GM12878 (cell line): ENCODE measurements around the gene CLPTM1.

ENCODE experiments used
- BMI1 ChIP-seq: fragments of 450-650 bp; IDR thresholded peaks from 2 replicates; pipeline ENCODE4 v1.6.1; 2016; ENCODE audit warnings: mild to moderate bottlenecking, moderate library complexity, borderline replicate concordance
- EZH2 ChIP-seq: IDR thresholded peaks from 2 replicates; pipeline ENCODE4 v1.6.1; 2012; ENCODE audit warnings: low read depth, mild to moderate bottlenecking, control low read depth, inconsistent platforms, low read length, borderline replicate concordance; ENCODE audit not compliant: control insufficient read depth
- MAX ChIP-seq: IDR thresholded peaks from 2 replicates; pipeline ENCODE4 v1.6.1; 2012; ENCODE audit warnings: low read depth, low read length, improper control_type of control experiment
- POLR2A ChIP-seq: IDR thresholded peaks from 2 replicates; pipeline ENCODE4 v1.6.1; 2011; ENCODE audit warnings: low read depth, mild to moderate bottlenecking, low read length
- RAD21 ChIP-seq: IDR thresholded peaks from 2 replicates; pipeline ENCODE4 v1.6.1; 2011; ENCODE audit warnings: mild to moderate bottlenecking, low read depth, low read length, moderate library complexity; ENCODE audit not compliant: insufficient read depth
- SIN3A ChIP-seq: IDR thresholded peaks from 2 replicates; pipeline ENCODE4 v1.6.1; 2012; ENCODE audit warnings: low read depth, low read length, improper control_type of control experiment
- SUZ12 ChIP-seq: fragments of 200-600 bp; sonication (generic); IDR thresholded peaks from one replicate; pipeline ENCODE4 v1.6.1; 2018; ENCODE audit warnings: antibody characterized with exemption, mild to moderate bottlenecking; ENCODE audit not compliant: unreplicated experiment
- USF2 ChIP-seq: IDR thresholded peaks from 2 replicates; pipeline ENCODE4 v1.6.1; 2011; ENCODE audit warnings: low read depth, low read length, improper control_type of control experiment, borderline replicate concordance
- ZBTB33 ChIP-seq: fragments of 450-650 bp; IDR thresholded peaks from 2 replicates; pipeline ENCODE4 v1.6.1; 2017; ENCODE audit warnings: mild to moderate bottlenecking
- ZNF274 ChIP-seq: IDR thresholded peaks from one replicate; pipeline ENCODE4 v1.8.0; 2011; ENCODE audit not compliant: insufficient read length, insufficient read depth
- ZSCAN29 ChIP-seq: fragments of 450-650 bp; IDR thresholded peaks from 2 replicates; pipeline ENCODE4 v1.6.1; 2017; ENCODE audit warnings: mild to moderate bottlenecking, moderate library complexity
- TF ChIP-seq, protein P1 (sequence below), 3 experiments: IDR thresholded peaks in 2 of 3; conservative IDR thresholded peaks in 1 of 3; 2 replicates each; pipeline ENCODE4 v1.5.1; 2011; ENCODE audit warnings: low read depth in 3 of 3, low read length in 3 of 3, mild to moderate bottlenecking in 3 of 3, control low read depth in 2 of 3, moderate library complexity in 2 of 3, inconsistent platforms in 1 of 3, mixed read lengths in 1 of 3; ENCODE audit not compliant: control insufficient read depth in 2 of 3, insufficient read depth in 1 of 3; ENCODE audit errors: extremely low read depth in 1 of 3
- TF ChIP-seq, protein P2 (sequence below): IDR thresholded peaks from 2 replicates; pipeline ENCODE4 v1.6.1; 2012; ENCODE audit warnings: mild to moderate bottlenecking, low read depth, low read length
- TF ChIP-seq, protein P3 (sequence below): fragments of 450-650 bp; IDR thresholded peaks from 2 replicates; pipeline ENCODE4 v1.6.1; 2017; ENCODE audit warnings: antibody characterized with exemption, mild to moderate bottlenecking, moderate library complexity

DNA sequence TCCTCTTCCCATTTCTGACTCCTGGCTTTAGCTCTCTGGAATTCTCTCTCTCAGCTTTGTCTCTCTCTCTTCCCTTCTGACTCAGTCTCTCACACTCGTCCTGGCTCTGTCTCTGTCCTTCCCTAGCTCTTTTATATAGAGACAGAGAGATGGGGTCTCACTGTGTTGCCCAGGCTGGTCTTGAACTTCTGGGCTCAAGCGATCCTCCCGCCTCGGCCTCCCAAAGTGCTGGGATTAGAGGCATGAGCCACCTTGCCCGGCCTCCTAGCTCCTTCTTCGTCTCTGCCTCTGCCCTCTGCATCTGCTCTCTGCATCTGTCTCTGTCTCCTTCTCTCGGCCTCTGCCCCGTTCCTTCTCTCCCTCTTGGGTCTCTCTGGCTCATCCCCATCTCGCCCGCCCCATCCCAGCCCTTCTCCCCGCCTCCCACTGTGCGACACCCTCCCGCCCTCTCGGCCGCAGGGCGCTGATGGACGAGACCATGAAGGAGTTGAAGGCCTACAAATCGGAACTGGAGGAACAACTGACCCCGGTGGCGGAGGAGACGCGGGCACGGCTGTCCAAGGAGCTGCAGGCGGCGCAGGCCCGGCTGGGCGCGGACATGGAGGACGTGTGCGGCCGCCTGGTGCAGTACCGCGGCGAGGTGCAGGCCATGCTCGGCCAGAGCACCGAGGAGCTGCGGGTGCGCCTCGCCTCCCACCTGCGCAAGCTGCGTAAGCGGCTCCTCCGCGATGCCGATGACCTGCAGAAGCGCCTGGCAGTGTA lies 46.9 kb upstream of the CLPTM1 start:
- TF ChIP-seq ZSCAN29 (no peak), ZNF274 (no peak), POLR2A (no peak), MAX (no peak), SIN3A (no peak), EZH2 (no peak), RAD21 (no peak), BMI1 (no peak), USF2 (no peak), ZBTB33 (no peak), SUZ12 (no peak)
- TF ChIP-seq, protein P1, sequence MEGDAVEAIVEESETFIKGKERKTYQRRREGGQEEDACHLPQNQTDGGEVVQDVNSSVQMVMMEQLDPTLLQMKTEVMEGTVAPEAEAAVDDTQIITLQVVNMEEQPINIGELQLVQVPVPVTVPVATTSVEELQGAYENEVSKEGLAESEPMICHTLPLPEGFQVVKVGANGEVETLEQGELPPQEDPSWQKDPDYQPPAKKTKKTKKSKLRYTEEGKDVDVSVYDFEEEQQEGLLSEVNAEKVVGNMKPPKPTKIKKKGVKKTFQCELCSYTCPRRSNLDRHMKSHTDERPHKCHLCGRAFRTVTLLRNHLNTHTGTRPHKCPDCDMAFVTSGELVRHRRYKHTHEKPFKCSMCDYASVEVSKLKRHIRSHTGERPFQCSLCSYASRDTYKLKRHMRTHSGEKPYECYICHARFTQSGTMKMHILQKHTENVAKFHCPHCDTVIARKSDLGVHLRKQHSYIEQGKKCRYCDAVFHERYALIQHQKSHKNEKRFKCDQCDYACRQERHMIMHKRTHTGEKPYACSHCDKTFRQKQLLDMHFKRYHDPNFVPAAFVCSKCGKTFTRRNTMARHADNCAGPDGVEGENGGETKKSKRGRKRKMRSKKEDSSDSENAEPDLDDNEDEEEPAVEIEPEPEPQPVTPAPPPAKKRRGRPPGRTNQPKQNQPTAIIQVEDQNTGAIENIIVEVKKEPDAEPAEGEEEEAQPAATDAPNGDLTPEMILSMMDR (IDR thresholded peaks at IDR 0.05 in 2 of 3, conservative IDR thresholded peaks at IDR 0.05 in 1 of 3; ENCODE audit: control insufficient read depth in 2 of 3, extremely low read depth in 1 of 3, insufficient read depth in 1 of 3, low read depth in 3 of 3, low read length in 3 of 3): no peak
- TF ChIP-seq, protein P2, sequence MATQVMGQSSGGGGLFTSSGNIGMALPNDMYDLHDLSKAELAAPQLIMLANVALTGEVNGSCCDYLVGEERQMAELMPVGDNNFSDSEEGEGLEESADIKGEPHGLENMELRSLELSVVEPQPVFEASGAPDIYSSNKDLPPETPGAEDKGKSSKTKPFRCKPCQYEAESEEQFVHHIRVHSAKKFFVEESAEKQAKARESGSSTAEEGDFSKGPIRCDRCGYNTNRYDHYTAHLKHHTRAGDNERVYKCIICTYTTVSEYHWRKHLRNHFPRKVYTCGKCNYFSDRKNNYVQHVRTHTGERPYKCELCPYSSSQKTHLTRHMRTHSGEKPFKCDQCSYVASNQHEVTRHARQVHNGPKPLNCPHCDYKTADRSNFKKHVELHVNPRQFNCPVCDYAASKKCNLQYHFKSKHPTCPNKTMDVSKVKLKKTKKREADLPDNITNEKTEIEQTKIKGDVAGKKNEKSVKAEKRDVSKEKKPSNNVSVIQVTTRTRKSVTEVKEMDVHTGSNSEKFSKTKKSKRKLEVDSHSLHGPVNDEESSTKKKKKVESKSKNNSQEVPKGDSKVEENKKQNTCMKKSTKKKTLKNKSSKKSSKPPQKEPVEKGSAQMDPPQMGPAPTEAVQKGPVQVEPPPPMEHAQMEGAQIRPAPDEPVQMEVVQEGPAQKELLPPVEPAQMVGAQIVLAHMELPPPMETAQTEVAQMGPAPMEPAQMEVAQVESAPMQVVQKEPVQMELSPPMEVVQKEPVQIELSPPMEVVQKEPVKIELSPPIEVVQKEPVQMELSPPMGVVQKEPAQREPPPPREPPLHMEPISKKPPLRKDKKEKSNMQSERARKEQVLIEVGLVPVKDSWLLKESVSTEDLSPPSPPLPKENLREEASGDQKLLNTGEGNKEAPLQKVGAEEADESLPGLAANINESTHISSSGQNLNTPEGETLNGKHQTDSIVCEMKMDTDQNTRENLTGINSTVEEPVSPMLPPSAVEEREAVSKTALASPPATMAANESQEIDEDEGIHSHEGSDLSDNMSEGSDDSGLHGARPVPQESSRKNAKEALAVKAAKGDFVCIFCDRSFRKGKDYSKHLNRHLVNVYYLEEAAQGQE: no peak
- TF ChIP-seq, protein P3, sequence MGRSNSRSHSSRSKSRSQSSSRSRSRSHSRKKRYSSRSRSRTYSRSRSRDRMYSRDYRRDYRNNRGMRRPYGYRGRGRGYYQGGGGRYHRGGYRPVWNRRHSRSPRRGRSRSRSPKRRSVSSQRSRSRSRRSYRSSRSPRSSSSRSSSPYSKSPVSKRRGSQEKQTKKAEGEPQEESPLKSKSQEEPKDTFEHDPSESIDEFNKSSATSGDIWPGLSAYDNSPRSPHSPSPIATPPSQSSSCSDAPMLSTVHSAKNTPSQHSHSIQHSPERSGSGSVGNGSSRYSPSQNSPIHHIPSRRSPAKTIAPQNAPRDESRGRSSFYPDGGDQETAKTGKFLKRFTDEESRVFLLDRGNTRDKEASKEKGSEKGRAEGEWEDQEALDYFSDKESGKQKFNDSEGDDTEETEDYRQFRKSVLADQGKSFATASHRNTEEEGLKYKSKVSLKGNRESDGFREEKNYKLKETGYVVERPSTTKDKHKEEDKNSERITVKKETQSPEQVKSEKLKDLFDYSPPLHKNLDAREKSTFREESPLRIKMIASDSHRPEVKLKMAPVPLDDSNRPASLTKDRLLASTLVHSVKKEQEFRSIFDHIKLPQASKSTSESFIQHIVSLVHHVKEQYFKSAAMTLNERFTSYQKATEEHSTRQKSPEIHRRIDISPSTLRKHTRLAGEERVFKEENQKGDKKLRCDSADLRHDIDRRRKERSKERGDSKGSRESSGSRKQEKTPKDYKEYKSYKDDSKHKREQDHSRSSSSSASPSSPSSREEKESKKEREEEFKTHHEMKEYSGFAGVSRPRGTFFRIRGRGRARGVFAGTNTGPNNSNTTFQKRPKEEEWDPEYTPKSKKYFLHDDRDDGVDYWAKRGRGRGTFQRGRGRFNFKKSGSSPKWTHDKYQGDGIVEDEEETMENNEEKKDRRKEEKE: no peak
